OCI-LY1 (cell line): ENCODE results near the gene IFI44L.

Experiments used
- EZH2 ChIP-seq: fragments of 200-600 bp; sonication (generic), shearing (Covaris generic); IDR thresholded peaks from 2 replicates; pipeline ENCODE4 v1.8.0; 2017; ENCODE audit warnings: borderline replicate concordance, mixed run types, mild to moderate bottlenecking, antibody characterized with exemption, low read length, moderate library complexity, mixed read lengths
- TF ChIP-seq, protein P1 (sequence below): fragments of 200-600 bp; sonication (generic), shearing (Covaris generic); IDR thresholded peaks from 2 replicates; pipeline ENCODE4 v1.5.1; 2017; ENCODE audit warnings: mild to moderate bottlenecking, antibody characterized with exemption, low read length, moderate library complexity, mixed read lengths

DNA sequence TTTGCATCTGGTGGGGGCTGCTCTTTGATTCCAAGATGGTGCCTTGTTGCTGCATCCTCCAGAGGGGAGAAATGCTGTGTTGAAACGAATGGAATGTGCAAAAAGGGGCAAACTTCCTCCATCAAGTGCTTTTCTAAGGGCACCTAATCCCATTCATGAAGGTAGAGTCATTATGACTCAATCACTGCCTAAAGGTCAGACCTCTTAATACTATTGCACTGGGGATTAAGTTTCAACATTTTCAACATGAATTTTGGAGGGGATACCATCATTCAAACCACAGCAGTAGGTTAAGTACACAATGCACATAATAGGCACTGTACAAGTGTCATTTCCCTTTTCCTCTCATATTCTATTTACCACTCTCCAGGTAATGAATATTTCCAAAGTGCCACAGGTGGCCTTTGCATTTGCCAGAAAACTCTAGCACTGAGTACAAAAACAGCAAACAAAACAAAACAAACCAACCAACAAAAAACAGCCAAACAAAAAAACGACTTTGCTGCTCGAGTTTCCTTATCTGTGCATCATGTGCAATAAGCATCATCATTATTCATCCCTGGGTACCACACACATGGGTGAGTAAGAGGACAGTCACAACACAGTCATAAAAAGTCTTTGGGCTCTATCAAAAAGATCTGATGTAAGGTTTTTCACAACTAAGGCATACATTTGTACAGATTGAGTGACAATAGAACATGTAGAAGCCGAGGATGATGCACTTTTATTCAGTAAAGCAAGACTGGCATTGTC lies 71.9 kb downstream of the IFI44L start:
- TF ChIP-seq, protein P1, sequence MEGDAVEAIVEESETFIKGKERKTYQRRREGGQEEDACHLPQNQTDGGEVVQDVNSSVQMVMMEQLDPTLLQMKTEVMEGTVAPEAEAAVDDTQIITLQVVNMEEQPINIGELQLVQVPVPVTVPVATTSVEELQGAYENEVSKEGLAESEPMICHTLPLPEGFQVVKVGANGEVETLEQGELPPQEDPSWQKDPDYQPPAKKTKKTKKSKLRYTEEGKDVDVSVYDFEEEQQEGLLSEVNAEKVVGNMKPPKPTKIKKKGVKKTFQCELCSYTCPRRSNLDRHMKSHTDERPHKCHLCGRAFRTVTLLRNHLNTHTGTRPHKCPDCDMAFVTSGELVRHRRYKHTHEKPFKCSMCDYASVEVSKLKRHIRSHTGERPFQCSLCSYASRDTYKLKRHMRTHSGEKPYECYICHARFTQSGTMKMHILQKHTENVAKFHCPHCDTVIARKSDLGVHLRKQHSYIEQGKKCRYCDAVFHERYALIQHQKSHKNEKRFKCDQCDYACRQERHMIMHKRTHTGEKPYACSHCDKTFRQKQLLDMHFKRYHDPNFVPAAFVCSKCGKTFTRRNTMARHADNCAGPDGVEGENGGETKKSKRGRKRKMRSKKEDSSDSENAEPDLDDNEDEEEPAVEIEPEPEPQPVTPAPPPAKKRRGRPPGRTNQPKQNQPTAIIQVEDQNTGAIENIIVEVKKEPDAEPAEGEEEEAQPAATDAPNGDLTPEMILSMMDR, result no peak
- no peak for TF ChIP-seq EZH2
